GM12878 (cell line): ENCODE data around the gene MMP14.

ENCODE experiments used
- CEBPB ChIP-seq, 2 experiments: fragments of 150-350 bp in 1 of 2; IDR thresholded peaks; 2 replicates each; pipeline ENCODE4 v1.6.1; 2012 to 2014; ENCODE audit warnings: low read depth in 2 of 2, low read length in 2 of 2, borderline replicate concordance in 1 of 2, inconsistent platforms in 1 of 2
- CTCF ChIP-seq, 3 experiments: IDR thresholded peaks in 2 of 3; conservative IDR thresholded peaks in 1 of 3; 2 replicates each; pipeline ENCODE4 v1.5.1; 2011; ENCODE audit warnings: low read depth in 3 of 3, low read length in 3 of 3, mild to moderate bottlenecking in 3 of 3, control low read depth in 2 of 3, moderate library complexity in 2 of 3, inconsistent platforms in 1 of 3, mixed read lengths in 1 of 3; ENCODE audit not compliant: control insufficient read depth in 2 of 3, insufficient read depth in 1 of 3; ENCODE audit errors: extremely low read depth in 1 of 3
- POLR2AphosphoS5 ChIP-seq: IDR thresholded peaks from 2 replicates; pipeline ENCODE4 v1.6.1; 2011; ENCODE audit warnings: mild to moderate bottlenecking, low read length, inconsistent platforms
- SUZ12 ChIP-seq: fragments of 200-600 bp; sonication (generic); IDR thresholded peaks from one replicate; pipeline ENCODE4 v1.6.1; 2018; ENCODE audit warnings: antibody characterized with exemption, mild to moderate bottlenecking; ENCODE audit not compliant: unreplicated experiment

- TF ChIP-seq CEBPB (IDR thresholded peaks at IDR 0.05; ENCODE audit: borderline replicate concordance in 1 of 2, low read depth in 2 of 2, low read length in 2 of 2) (no peak), CTCF (IDR thresholded peaks at IDR 0.05 in 2 of 3, conservative IDR thresholded peaks at IDR 0.05 in 1 of 3; ENCODE audit: control insufficient read depth in 2 of 3, extremely low read depth in 1 of 3, insufficient read depth in 1 of 3, low read depth in 3 of 3, low read length in 3 of 3) (no peak), POLR2AphosphoS5 (no peak), SUZ12 (no peak)
Measured at GRCh38 chr14:22842211-22843122, 6.1 kb downstream of the MMP14 start.
